Stomach smooth muscle (tissue), 2 donors: ENCODE measurements around the gene ANAPC7.
"Not testable (repeated sequence)": the region's sequence is repeated elsewhere in the genome, so short reads cannot be mapped to it uniquely, and the experiment has no call there.

ENCODE experiments used
- H3K27ac ChIP-seq: one replicate; pipeline ENCODE4 v1.7.0; 2013; ENCODE audit warnings: mild to moderate bottlenecking, low read length, inconsistent platforms
- H3K27me3 ChIP-seq, 2 donors: one replicate each; pipeline ENCODE4 v1.7.0; 2013; ENCODE audit warnings: low read length in 2 of 2; ENCODE audit not compliant: insufficient read depth in 2 of 2, control insufficient read depth in 1 of 2
- H3K36me3 ChIP-seq, 2 donors: one replicate each; pipeline ENCODE4 v1.7.0; 2013; ENCODE audit warnings: low read length in 2 of 2; ENCODE audit not compliant: control insufficient read depth in 2 of 2, insufficient read depth in 2 of 2
- H3K4me1 ChIP-seq: one replicate; pipeline ENCODE4 v1.7.0; 2013; ENCODE audit warnings: low read length; ENCODE audit not compliant: control insufficient read depth, insufficient read depth
- H3K4me3 ChIP-seq, 2 donors: one replicate each; pipeline ENCODE4 v1.7.0; 2013; ENCODE audit warnings: low read length in 2 of 2
- H3K9ac ChIP-seq, 2 donors: one replicate each; pipeline ENCODE4 v1.7.0; 2013; ENCODE audit warnings: low read length in 2 of 2, mild to moderate bottlenecking in 1 of 2
- H3K9me3 ChIP-seq, 2 donors: one replicate each; pipeline ENCODE4 v1.7.0; 2013; ENCODE audit warnings: low read length in 2 of 2; ENCODE audit not compliant: control insufficient read depth in 2 of 2
- donor health status: healthy.
- donor health status: Pancreatic carcinoma.

The ANAPC7 gene

GRCh38 chr12:110365489-110366320 lies 37.8 kb downstream of the ANAPC7 start:
- Histone ChIP-seq H3K27ac (no peak overlapping the region), H3K4me1 (peaks cover 13% of the 10 kb centered on the region), H3K27me3 (no peaks in the 10 kb centered on the region), H3K9ac (no peak overlapping the region), H3K9me3 (no peaks in the 10 kb centered on the region), H3K4me3 (no peak overlapping the region), H3K36me3 (peaks cover 4 to 6% of the 10 kb centered on the region in 2 donors)

- Histone ChIP-seq H3K9me3 (no peaks in the 10 kb centered on the region), H3K27me3 (no peaks in the 10 kb centered on the region), H3K4me1 (no peaks in the 10 kb centered on the region), H3K9ac (no peak overlapping the region), H3K27ac (no peak overlapping the region), H3K4me3 (no peak overlapping the region), H3K36me3 (no peaks in the 10 kb centered on the region)
Observed at GRCh38 chr12:110361216-110361615, 42.3 kb downstream of the ANAPC7 start.

- H3K27ac ChIP-seq: not testable (repeated sequence)
Observed at GRCh38 chr12:110358384-110359097, 45.0 kb downstream of the ANAPC7 start.

GRCh38 chr12:110355073-110355472 lies 48.4 kb downstream of the ANAPC7 start:
- Histone ChIP-seq H3K4me1 (no peaks in the 10 kb centered on the region), H3K27me3 (no peaks in the 10 kb centered on the region)

More at GRCh38 chr12:110358384-110359097, 45.0 kb downstream of the ANAPC7 start:
- not testable (repeated sequence) for H3K4me1 ChIP-seq, H3K27me3 ChIP-seq, H3K9ac ChIP-seq, H3K4me3 ChIP-seq, H3K9me3 ChIP-seq, H3K36me3 ChIP-seq

GRCh38 chr12:110354172-110354780 lies 49.2 kb downstream of the ANAPC7 start:
- no peaks in the 10 kb centered on the region for H3K4me1 ChIP-seq
- H3K9ac ChIP-seq: no peak overlapping the region
- peaks cover 17 to 18% of the 10 kb centered on the region in 2 donors for H3K36me3 ChIP-seq
- no peaks in the 10 kb centered on the region for H3K27me3 ChIP-seq
- no peak overlapping the region for H3K4me3 ChIP-seq
- H3K9me3 ChIP-seq: no peaks in the 10 kb centered on the region
- no peak overlapping the region for H3K27ac ChIP-seq

More at GRCh38 chr12:110355073-110355472, 48.4 kb downstream of the ANAPC7 start:
- Histone ChIP-seq H3K9ac (no peak overlapping the region), H3K27ac (no peak overlapping the region), H3K9me3 (no peaks in the 10 kb centered on the region), H3K4me3 (no peak overlapping the region), H3K36me3 (peaks cover 9 to 10% of the 10 kb centered on the region in 2 donors)

GRCh38 chr12:110353211-110353965 lies 50.1 kb downstream of the ANAPC7 start:
- no peak overlapping the region for H3K4me3 ChIP-seq
- H3K27ac ChIP-seq: no peak overlapping the region
- H3K4me1 ChIP-seq: no peaks in the 10 kb centered on the region
- peaks cover 20 to 25% of the 10 kb centered on the region in 2 donors for H3K36me3 ChIP-seq
- no peaks in the 10 kb centered on the region for H3K27me3 ChIP-seq
- H3K9me3 ChIP-seq: no peaks in the 10 kb centered on the region
- H3K9ac ChIP-seq: no peak overlapping the region

GRCh38 chr12:110352401-110352800 lies 51.1 kb downstream of the ANAPC7 start:
- no peak overlapping the region for H3K4me3 ChIP-seq
- no peak overlapping the region for H3K9ac ChIP-seq
- no peaks in the 10 kb centered on the region for H3K27me3 ChIP-seq
- peaks cover 29 to 35% of the 10 kb centered on the region in 2 donors for H3K36me3 ChIP-seq
- no peaks in the 10 kb centered on the region for H3K4me1 ChIP-seq
- H3K27ac ChIP-seq: no peak overlapping the region
- H3K9me3 ChIP-seq: no peaks in the 10 kb centered on the region

- H3K4me3 ChIP-seq: no peak overlapping the region
- peaks cover 34 to 44% of the 10 kb centered on the region in 2 donors for H3K36me3 ChIP-seq
- H3K9ac ChIP-seq: no peak overlapping the region
- H3K27ac ChIP-seq: no peak overlapping the region
- H3K4me1 ChIP-seq: no peaks in the 10 kb centered on the region
- no peaks in the 10 kb centered on the region for H3K27me3 ChIP-seq
- no peaks in the 10 kb centered on the region for H3K9me3 ChIP-seq
Observed at GRCh38 chr12:110351119-110351518, 52.4 kb downstream of the ANAPC7 start.

GRCh38 chr12:110349514-110350151 lies 53.9 kb downstream of the ANAPC7 start:
- Histone ChIP-seq H3K27me3 (no peaks in the 10 kb centered on the region), H3K9me3 (no peaks in the 10 kb centered on the region), H3K4me3 (no peak overlapping the region), H3K36me3 (peaks cover 49 to 59% of the 10 kb centered on the region in 2 donors), H3K9ac (no peak overlapping the region), H3K4me1 (no peaks in the 10 kb centered on the region), H3K27ac (no peak overlapping the region)

GRCh38 chr12:110349096-110349495 lies 54.4 kb downstream of the ANAPC7 start:
- Histone ChIP-seq H3K4me3 (no peak overlapping the region), H3K9ac (no peak overlapping the region), H3K4me1 (no peaks in the 10 kb centered on the region), H3K27ac (no peak overlapping the region), H3K36me3 (peaks cover 54 to 65% of the 10 kb centered on the region in 2 donors), H3K9me3 (no peaks in the 10 kb centered on the region), H3K27me3 (no peaks in the 10 kb centered on the region)
